Right atrium auricular region (tissue), 2 donors: ENCODE data around the gene CCDC134. TPM values are rescaled to one million over a fixed set of nuclear protein-coding genes. Genes with fewer than 3 reads are reported as not detected.
"Not testable (repeated sequence)": the region's sequence is repeated elsewhere in the genome, so short reads cannot be mapped to it uniquely, and the experiment has no call there.

Experiments used
- DNase-seq: peaks from one replicate; pipeline ENCODE4 v3.0.0-alpha.2; 2019; ENCODE audit warnings: low spot score
- H3K27ac ChIP-seq, 2 donors: fragments of 200-600 bp; sonication (generic); 1 replicate in 1 of 2; 2 replicates in 1 of 2; pipeline ENCODE4 v1.5.1; 2016 to 2019
- H3K27me3 ChIP-seq, 2 donors: fragments of 200-600 bp; sonication (generic); one replicate each; pipeline versions ENCODE4 v1.5.1 to v1.6.0; 2017 to 2019
- H3K36me3 ChIP-seq: fragments of 200-600 bp; sonication (generic); one replicate; pipeline ENCODE4 v1.5.1; 2016
- H3K4me1 ChIP-seq, 2 donors: fragments of 200-600 bp; sonication (generic); one replicate each; pipeline versions ENCODE4 v1.5.1 to v1.6.0; 2017 to 2019
- H3K4me3 ChIP-seq, 2 donors: fragments of 200-600 bp; sonication (generic); 1 replicate in 1 of 2; 2 replicates in 1 of 2; pipeline ENCODE4 v1.5.1; 2017 to 2019; ENCODE audit warnings: mild to moderate bottlenecking in 1 of 2, moderate library complexity in 1 of 2
- H3K9me3 ChIP-seq, 2 donors: fragments of 200-600 bp; sonication (generic); one replicate each; pipeline ENCODE4 v1.5.1; 2019
- total RNA-seq, 2 donors: library from RNA; depleted of rRNA; stranded (reverse); fragments of >200 nt; gene quantifications; one replicate each; pipeline ENCODE4 v1.1.0, GENCODE V29; 2016
- TF ChIP-seq, protein P1 (sequence below), 2 donors: fragments of 200-600 bp; sonication (generic); IDR thresholded peaks; one replicate each; pipeline ENCODE4 v1.5.1; 2019; ENCODE audit warnings: antibody characterized with exemption in 2 of 2

CCDC134 gene
- total RNA-seq, 2 donors from 2014 or later = 4.0 to 6.4 TPM

DNA sequence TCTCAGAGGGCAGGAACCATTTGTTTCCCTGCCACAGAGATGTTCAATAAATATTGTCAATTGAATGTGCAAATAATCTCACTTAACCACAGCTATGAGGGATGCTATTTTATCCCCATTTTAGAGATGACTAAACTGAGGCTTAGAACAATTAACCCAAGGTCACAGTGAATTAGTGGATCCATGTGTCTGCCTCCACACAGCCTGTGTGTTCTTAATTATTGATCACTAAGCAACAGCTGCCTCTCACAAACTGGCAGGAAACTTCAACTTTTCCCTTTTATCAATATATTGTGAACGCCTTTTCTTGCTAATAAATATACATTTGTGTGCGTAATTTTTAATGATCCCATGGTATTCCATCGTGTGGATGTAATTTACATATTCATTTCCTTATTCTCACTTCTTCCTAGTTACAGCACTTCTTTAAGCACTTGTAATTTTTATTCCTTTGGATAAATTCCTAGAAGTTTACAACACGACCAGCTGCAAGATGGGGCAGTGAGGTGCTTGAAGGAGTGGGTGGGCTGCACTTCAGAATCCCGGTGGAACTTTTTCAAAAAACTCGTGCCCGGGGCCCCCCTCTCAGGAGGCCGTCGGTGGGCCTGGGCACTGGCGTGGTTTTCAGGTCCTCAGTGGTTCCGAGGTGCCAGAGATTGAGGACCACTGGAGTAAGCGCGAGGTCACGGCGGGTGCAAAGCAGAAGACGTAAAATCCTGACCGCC, 31.5 kb downstream of the CCDC134 start:
- no peaks in the 10 kb centered on the region for H3K9me3 ChIP-seq
- peak overlapping the region; percentile 90 to 99 for H3K27ac ChIP-seq
- H3K27me3 ChIP-seq = no peaks in the 10 kb centered on the region
- peaks cover 0 to 30% of the 10 kb centered on the region in 2 donors for H3K4me1 ChIP-seq
- TF ChIP-seq, protein P1, sequence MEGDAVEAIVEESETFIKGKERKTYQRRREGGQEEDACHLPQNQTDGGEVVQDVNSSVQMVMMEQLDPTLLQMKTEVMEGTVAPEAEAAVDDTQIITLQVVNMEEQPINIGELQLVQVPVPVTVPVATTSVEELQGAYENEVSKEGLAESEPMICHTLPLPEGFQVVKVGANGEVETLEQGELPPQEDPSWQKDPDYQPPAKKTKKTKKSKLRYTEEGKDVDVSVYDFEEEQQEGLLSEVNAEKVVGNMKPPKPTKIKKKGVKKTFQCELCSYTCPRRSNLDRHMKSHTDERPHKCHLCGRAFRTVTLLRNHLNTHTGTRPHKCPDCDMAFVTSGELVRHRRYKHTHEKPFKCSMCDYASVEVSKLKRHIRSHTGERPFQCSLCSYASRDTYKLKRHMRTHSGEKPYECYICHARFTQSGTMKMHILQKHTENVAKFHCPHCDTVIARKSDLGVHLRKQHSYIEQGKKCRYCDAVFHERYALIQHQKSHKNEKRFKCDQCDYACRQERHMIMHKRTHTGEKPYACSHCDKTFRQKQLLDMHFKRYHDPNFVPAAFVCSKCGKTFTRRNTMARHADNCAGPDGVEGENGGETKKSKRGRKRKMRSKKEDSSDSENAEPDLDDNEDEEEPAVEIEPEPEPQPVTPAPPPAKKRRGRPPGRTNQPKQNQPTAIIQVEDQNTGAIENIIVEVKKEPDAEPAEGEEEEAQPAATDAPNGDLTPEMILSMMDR (IDR thresholded peaks at IDR 0.05) = no peak
- peak overlapping the region; percentile 80 to 97 for H3K4me3 ChIP-seq
- H3K36me3 ChIP-seq = no peaks in the 10 kb centered on the region
- no peak for DNase-seq

DNA sequence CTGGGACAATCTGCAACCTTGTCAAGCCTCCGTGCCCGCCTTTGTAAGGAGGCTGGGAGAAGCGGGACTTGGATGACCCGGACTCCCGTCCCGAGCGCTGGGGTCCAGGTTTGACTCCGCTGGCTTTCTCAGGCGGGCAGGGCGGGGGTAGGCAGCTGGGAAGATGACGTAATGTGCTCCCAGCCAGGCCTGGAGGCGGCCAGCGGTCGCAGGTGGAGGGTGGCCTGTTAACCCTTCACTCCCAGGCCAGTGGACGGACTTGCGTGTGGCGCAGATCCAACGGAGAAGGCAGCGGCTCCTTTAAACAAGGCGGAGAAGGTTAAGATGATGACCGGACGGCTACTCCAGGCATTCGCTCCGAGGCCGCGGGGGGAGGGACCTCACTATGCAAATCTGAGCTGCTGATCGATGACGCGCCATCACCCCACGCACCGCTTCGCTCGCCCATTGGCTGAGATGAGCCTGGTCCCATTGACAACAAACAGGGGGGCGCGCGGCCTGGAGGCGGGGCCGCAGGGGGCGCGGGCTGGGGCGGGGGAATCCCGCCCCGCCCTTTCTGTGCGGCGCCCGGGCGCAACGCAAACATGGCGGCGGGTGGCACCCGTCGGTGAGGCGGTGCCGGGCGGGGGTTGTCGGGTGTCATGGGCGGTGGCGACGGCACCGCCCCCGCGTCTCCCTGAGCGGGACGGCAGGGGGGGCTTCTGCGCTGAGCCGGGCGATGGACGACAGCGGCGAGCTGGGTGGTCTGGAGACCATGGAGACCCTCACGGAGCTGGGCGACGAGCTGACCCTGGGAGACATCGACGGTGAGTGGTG, 32.3 kb downstream of the CCDC134 start, which contains the start of gene SREBF2:
SREBF2 (plus strand) TSS at position 553 of the 816 bp plus-strand sequence; CDS start at position 719, 166 bp downstream.
- Histone ChIP-seq H3K9me3 (no peaks in the 10 kb centered on the region), H3K36me3 (no peaks in the 10 kb centered on the region), H3K27ac (peak within 1 kb of the TSS; percentile 90 to 99), H3K4me1 (peaks cover 0 to 24% of the 10 kb centered on the region in 2 donors), H3K4me3 (peak within 1 kb of the TSS; percentile 80 to 97), H3K27me3 (no peaks in the 10 kb centered on the region)
- DNase-seq = peak; percentile 100
- TF ChIP-seq, protein P1 (IDR thresholded peaks at IDR 0.05) = no peak

DNA sequence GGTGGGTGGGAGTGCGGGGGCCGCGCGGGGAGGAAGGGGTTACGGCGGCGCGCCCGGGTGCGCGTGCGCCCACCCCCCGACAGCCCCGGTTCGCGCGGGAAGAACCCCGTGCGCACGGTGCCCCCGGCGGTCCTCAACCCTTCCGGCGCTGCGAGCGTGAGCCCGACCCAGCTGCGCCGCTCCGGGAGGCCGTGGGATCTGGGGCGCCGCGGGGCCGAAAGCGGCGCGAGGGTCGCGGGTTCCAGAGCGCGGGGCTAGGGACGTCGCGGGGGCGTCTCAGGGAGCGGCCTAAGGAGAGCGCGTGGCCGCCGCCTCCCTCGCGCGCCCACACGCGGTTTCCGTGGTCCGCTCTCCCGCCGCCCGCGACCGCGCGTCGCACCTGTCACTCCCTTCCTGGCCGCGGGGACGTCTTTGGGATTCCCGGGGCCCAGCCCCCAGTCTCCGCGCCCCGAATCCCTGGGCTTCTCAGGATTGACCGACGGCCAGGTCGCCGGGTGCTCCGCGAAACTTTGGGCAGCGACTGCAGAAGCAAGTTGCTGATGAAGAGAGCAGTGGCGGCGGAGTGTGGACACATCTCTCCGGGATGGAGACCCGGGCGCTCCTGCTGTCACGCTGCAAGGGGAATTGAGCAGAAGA, 33.0 kb downstream of the CCDC134 start:
- H3K4me1 ChIP-seq = peaks cover 0 to 27% of the 10 kb centered on the region in 2 donors
- peak overlapping the region; percentile 80 to 97 for H3K4me3 ChIP-seq
- peak overlapping the region; percentile 90 to 99 for H3K27ac ChIP-seq
- H3K27me3 ChIP-seq = no peaks in the 10 kb centered on the region
- no peaks in the 10 kb centered on the region for H3K9me3 ChIP-seq
- peak; percentile 65 for DNase-seq
- H3K36me3 ChIP-seq = no peaks in the 10 kb centered on the region
- TF ChIP-seq, protein P1 (IDR thresholded peaks at IDR 0.05) = no peak

DNA sequence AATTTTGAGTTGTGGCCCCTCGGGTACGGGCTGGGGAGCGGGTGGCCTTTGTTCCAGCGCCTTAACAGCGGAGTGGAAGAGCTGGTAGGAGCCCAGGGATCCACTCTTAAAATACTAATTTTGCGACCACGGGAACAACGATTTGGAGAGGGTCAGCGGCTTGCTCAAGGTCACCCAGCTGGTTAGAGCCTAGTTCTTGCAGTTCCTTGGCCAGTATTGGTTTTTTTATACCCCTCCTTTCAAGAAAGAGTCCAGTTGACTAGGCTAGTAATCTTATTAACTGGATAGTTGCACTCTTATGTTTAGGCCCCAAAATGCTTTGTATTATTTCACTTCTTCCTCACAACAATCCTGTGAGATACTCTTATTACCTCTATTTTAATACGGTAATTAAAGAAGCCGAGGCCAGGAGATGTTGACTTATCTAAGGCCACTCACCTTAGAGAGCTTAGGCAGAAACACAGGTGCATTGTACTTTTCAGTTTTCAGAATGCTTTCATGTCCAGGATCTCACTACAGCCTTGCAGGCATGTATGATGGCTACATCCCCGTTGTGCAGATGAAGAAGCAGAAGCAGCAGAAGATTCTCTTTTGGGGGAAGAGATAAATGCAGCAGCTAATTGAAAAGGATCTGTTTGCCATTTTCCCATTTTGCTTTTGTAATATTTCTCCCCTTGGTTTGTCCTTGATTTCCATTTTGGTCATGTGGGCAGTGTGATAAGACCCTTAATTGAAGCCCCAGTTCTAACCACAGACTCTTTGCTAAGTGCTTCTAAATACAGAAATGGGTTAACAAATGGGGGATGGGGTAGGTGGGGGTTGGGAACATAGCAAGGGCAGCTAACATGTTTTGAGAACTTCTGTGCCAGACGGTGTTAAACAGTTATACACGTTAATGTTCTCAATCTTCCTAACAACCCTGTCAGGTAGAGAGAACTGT, 33.8 kb downstream of the CCDC134 start:
- H3K4me1 ChIP-seq = peaks cover 0 to 34% of the 10 kb centered on the region in 2 donors
- H3K27me3 ChIP-seq = no peaks in the 10 kb centered on the region
- H3K36me3 ChIP-seq = no peaks in the 10 kb centered on the region
- TF ChIP-seq, protein P1 (IDR thresholded peaks at IDR 0.05) = no peak
- peak overlapping the region; percentile 90 to 99 for H3K27ac ChIP-seq
- DNase-seq = no peak
- H3K4me3 ChIP-seq = peak overlapping the region; percentile 80 to 97
- H3K9me3 ChIP-seq = no peaks in the 10 kb centered on the region

DNA sequence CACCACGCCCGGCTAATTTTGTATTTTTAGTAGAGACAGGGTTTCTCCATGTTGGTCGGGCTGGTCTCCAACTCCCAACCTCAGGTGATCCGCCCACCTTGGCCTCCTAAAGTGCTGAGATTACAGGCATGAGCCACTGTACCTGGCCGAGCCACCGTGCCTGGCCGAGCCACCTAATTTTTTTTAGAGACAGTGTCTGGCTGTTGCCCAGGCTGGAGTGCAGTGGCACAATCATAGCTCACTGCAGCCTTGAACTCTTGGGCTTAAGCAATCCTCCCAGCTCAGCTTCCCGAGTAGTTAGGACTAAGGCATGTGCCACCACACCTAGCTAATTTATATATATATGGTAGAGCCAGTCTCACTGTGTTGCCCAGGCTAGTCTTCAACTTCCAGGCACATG, 35.0 kb downstream of the CCDC134 start:
- not testable (repeated sequence) for DNase-seq, H3K4me3 ChIP-seq, H3K9me3 ChIP-seq, H3K27ac ChIP-seq, H3K36me3 ChIP-seq, H3K27me3 ChIP-seq
- H3K4me1 ChIP-seq = peaks cover 0 to 34% of the 10 kb centered on the region in 2 donors
